Measurements from ENCODE around the gene METTL3. TPM values are rescaled to one million over a fixed set of nuclear protein-coding genes. Genes with fewer than 3 reads are reported as not detected.
A peak's percentile ranks its signal among the peaks of the same experiment; 100 is the strongest.

Gene METTL3
- total and polyA plus RNA-seq, 2 of the 8 experiments (the other 6 are each of a cell fraction or from before 2014, with no cell fraction given): 103 to 144 TPM

DNA sequence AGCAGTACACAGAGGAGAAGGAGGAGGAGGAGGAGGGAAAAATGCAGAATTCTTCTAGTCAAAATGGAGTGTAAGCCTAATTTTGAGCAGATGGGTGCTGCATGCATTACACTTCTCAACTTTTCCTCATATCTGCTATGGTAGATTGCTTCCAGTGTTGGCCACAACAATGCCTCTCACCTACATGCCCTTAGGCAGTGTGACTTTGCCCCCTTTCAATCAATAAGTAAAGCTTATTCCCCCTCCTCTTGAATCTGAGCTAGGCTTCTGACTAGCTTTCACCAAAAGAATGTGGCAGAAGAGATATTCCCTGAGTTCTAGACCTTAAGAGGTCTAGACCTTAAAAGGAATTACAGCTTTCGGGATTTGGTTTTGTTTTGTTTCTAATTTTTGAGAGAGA, 3.2 kb upstream of the METTL3 start:
- Histone ChIP-seq H3K79me1 (ENCODE audit: low read depth, low read length) (no peaks in the 10 kb centered on the region), H3K18ac (ENCODE audit: extremely low read depth, low read length) (no peak overlapping the region), H2BK5ac (ENCODE audit: low read depth, low read length) (no peak overlapping the region), H4K8ac (ENCODE audit: extremely low read depth, insufficient read depth, low read length) (no peak overlapping the region), H3K56ac (replicated peaks; ENCODE audit: insufficient read length, low read depth, low read length) (no peak overlapping the region), H3K9me3 (ENCODE audit: insufficient read depth in 2 of 2, low read depth in 1 of 2, low read length in 1 of 2) (no peaks in the 10 kb centered on the region), H3K27me3 (replicated peaks in 1 of 4; ENCODE audit: control insufficient read depth in 3 of 4, extremely low read depth in 1 of 4, insufficient read depth in 3 of 4, low read length in 3 of 4) (no peaks in the 10 kb centered on the region), H2AFZ (ENCODE audit: low read length) (no peak overlapping the region), H3K4me1 (replicated peaks in 1 of 4; ENCODE audit: control insufficient read depth in 3 of 4, insufficient read depth in 4 of 4, low read length in 3 of 4) (peaks cover 0 to 5% (median under 1%) of the 10 kb centered on the region in 4 experiments; a peak in 4 of 7 replicates), H3K14ac (ENCODE audit: insufficient read length) (no peak overlapping the region), H3K4me2 (ENCODE audit: insufficient read depth in 1 of 2, low read depth in 2 of 2, low read length in 2 of 2) (no peak overlapping the region), H3K23ac (ENCODE audit: insufficient read length) (no peak overlapping the region), H3K36me3 (ENCODE audit: control insufficient read depth in 2 of 4, insufficient read depth in 4 of 4, low read length in 3 of 4) (peaks cover 0 to 6% (median 0%) of the 10 kb centered on the region in 4 experiments; a peak in 2 of 8 replicates), H3K9ac (replicated peaks in 1 of 4; ENCODE audit: extremely low read depth in 1 of 4, low read depth in 3 of 4, low read length in 3 of 4) (peak overlapping the region in 1 of 4 experiments; percentile 4; a peak in 1 of 7 replicates), H2BK15ac (ENCODE audit: low read length) (no peak overlapping the region; the same call in 1 of the 2 replicates), H4K91ac (replicated peaks; ENCODE audit: insufficient read length, low read length) (peak overlapping the region; percentile 26), H3K23me2 (ENCODE audit: low read depth, low read length) (peaks cover 2% of the 10 kb centered on the region; the same call in 1 of the 2 replicates), H2AK5ac (ENCODE audit: low read depth, low read length) (no peak overlapping the region), H3K79me2 (ENCODE audit: control insufficient read depth in 1 of 2, insufficient read depth in 2 of 2, low read length in 2 of 2) (peaks cover 10 to 17% of the 10 kb centered on the region in 2 experiments), H2BK12ac (ENCODE audit: low read depth, low read length) (peak overlapping the region; percentile 13; the same call in 1 of the 2 replicates), H4K20me1 (replicated peaks in 1 of 2; ENCODE audit: control insufficient read depth in 1 of 2, insufficient read depth in 2 of 2, low read length in 2 of 2) (peaks cover 0 to 2% of the 10 kb centered on the region in 2 experiments), H2BK20ac (ENCODE audit: low read length) (no peak overlapping the region), H3K4me3 (ENCODE audit: extremely low read depth in 1 of 4, insufficient read depth in 2 of 4, low read depth in 3 of 4, low read length in 4 of 4) (no peak overlapping the region), H3K27ac (ENCODE audit: low read depth, low read length) (no peak overlapping the region), H4K5ac (ENCODE audit: insufficient read length, low read depth, low read length) (no peak overlapping the region), H2BK120ac (replicated peaks; ENCODE audit: low read depth, low read length) (no peak overlapping the region), H3K4ac (replicated peaks; ENCODE audit: insufficient read length, low read depth, low read length) (no peak overlapping the region)
- TF ChIP-seq BRCA1 (IDR thresholded peaks at IDR 0.05; ENCODE audit: low read depth, low read length) (no peak), CHD2 (IDR thresholded peaks at IDR 0.05; ENCODE audit: low read length) (no peak), RXRA (IDR thresholded peaks at IDR 0.05; ENCODE audit: insufficient read depth, low read depth, low read length) (no peak), ZNF274 (IDR thresholded peaks at IDR 0.05; ENCODE audit: borderline replicate concordance, extremely low read depth, low read length) (no peak), SRF (IDR thresholded peaks at IDR 0.05; ENCODE audit: low read depth, low read length) (no peak), EP300 (IDR thresholded peaks at IDR 0.05; ENCODE audit: borderline replicate concordance in 1 of 2, low read depth in 2 of 2, low read length in 2 of 2) (no peak)
- TF ChIP-seq, protein P1, sequence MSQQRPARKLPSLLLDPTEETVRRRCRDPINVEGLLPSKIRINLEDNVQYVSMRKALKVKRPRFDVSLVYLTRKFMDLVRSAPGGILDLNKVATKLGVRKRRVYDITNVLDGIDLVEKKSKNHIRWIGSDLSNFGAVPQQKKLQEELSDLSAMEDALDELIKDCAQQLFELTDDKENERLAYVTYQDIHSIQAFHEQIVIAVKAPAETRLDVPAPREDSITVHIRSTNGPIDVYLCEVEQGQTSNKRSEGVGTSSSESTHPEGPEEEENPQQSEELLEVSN (IDR thresholded peaks at IDR 0.05): no peak
- TF ChIP-seq, protein P2, sequence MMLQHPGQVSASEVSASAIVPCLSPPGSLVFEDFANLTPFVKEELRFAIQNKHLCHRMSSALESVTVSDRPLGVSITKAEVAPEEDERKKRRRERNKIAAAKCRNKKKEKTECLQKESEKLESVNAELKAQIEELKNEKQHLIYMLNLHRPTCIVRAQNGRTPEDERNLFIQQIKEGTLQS (IDR thresholded peaks at IDR 0.05; ENCODE audit: insufficient read depth, low read depth, low read length): no peak
- FAIRE-seq: no peak
- 100% methylated on average over 1 of the region's 1 CpG; no CpG with 5 or more reads in 1 of the 2 experiments for WGBS, 2 experiments (ENCODE audit: extremely low coverage in 1 of 2, insufficient coverage in 1 of 2, insufficient read length in 1 of 2, insufficient replicate concordance in 2 of 2, low coverage in 1 of 2, low lambda C conversion rate in 2 of 2, missing lambda C conversion rate in 1 of 2)
- no peak for DNase-seq (ENCODE audit: low read depth in 1 of 2, low spot score in 2 of 2)
- ChIA-PET CTCF (ENCODE audit: partially characterized antibody) (interaction anchor here (0.7 to 3.2 kb wide), 6 partner anchors 9 to 43 kb away, joined by 3 to 19 read pairs (median 4); no protein-coding TSS in a partner anchor), POLR2A (ENCODE audit: partially characterized antibody) (interaction anchor here (1.0 to 26.0 kb wide), 3 partner anchors 15 to 20 kb away, joined by 3 to 769 read pairs (median 30); partner anchors contain the start of gene SALL2)
